WERI-Rb-1 (cell line): ENCODE results near the gene ZC3H7B.

Experiments used
- DNase-seq: peaks from one replicate; pipeline ENCODE4 v3.0.0-alpha.2; 2020
- H3K27ac ChIP-seq: fragments of 250-450 bp; sonication (Bioruptor Pico); 2 replicates; pipeline ENCODE4 v1.5.1; 2020; ENCODE audit warnings: mild to moderate bottlenecking, moderate library complexity
- H3K27me3 ChIP-seq: fragments of 250-450 bp; sonication (Bioruptor Pico); 2 replicates; pipeline ENCODE4 v1.5.1; 2021; ENCODE audit warnings: mild to moderate bottlenecking, low read depth, moderate library complexity; ENCODE audit not compliant: insufficient read depth, severe bottlenecking
- H3K36me3 ChIP-seq: fragments of 250-450 bp; sonication (Bioruptor Pico); 2 replicates; pipeline ENCODE4 v1.5.1; 2020; ENCODE audit warnings: mild to moderate bottlenecking, moderate library complexity
- H3K4me3 ChIP-seq: 2 replicates; pipeline ENCODE4 v1.5.1; 2011; ENCODE audit warnings: low read depth, mild to moderate bottlenecking, control low read depth, low read length
- H3K9me3 ChIP-seq: fragments of 250-450 bp; sonication (Bioruptor Pico); 2 replicates; pipeline ENCODE4 v1.5.1; 2021; ENCODE audit warnings: mild to moderate bottlenecking, moderate library complexity; ENCODE audit not compliant: severe bottlenecking
- TF ChIP-seq, protein P1 (sequence below): IDR thresholded peaks from 2 replicates; pipeline ENCODE4 v1.5.1; 2011; ENCODE audit warnings: low read depth, mild to moderate bottlenecking, control low read depth, inconsistent platforms, low read length

ZC3H7B gene

DNA sequence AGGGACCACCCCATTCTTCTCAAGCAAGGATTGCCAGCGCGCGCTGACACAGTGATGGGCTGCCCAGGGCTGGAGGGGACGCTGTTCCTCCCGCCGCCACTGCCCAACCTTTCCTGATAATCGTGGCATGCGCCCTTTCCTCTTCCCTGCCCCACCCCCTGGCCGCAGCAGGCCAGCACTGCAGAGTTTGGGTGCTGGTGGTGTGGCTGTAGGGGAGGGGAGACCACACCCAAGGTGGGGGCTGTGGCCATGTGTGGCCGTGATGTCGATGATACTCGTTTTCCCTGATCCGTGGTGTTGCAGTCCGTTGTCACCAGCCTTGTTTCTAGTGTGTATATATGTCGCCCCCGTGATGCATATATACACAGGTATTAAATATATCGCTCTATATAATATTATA lies 57.6 kb downstream of the ZC3H7B start:
- DNase-seq, result no peak
- Histone ChIP-seq H3K27ac (peak overlapping the region; percentile 21; the same call in 1 of the 2 replicates), H3K4me3 (no peak overlapping the region), H3K27me3 (no peaks in the 10 kb centered on the region), H3K36me3 (peaks cover 34% of the 10 kb centered on the region), H3K9me3 (no peaks in the 10 kb centered on the region)
- TF ChIP-seq, protein P1, sequence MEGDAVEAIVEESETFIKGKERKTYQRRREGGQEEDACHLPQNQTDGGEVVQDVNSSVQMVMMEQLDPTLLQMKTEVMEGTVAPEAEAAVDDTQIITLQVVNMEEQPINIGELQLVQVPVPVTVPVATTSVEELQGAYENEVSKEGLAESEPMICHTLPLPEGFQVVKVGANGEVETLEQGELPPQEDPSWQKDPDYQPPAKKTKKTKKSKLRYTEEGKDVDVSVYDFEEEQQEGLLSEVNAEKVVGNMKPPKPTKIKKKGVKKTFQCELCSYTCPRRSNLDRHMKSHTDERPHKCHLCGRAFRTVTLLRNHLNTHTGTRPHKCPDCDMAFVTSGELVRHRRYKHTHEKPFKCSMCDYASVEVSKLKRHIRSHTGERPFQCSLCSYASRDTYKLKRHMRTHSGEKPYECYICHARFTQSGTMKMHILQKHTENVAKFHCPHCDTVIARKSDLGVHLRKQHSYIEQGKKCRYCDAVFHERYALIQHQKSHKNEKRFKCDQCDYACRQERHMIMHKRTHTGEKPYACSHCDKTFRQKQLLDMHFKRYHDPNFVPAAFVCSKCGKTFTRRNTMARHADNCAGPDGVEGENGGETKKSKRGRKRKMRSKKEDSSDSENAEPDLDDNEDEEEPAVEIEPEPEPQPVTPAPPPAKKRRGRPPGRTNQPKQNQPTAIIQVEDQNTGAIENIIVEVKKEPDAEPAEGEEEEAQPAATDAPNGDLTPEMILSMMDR, result no peak

GRCh38 chr22:41359376-41359775 lies 58.1 kb downstream of the ZC3H7B start:
- H3K27ac ChIP-seq, result peak overlapping the region; percentile 21
- peaks cover 30% of the 10 kb centered on the region for H3K36me3 ChIP-seq
- TF ChIP-seq, protein P1, result no peak

DNA sequence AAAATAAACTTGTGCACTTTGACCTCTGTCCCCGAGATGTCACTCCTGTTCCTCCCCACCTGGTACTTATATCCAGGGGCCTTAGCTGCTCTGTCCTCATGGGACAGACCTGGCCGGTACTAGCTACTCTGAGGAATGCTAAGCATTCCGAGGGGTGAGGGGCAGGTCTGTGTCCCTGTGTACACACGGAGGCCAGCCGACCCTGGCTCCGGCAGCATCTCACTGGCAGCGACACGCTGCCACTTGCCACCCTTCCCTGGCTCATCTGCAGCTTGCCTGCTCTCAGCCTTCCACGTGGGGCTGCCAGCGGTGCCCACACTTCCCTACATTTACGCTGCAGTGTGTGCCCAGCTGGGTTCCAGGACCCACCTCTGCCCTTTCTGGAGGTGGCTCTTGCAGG lies 58.8 kb downstream of the ZC3H7B start:
- Histone ChIP-seq H3K9me3 (no peaks in the 10 kb centered on the region), H3K27ac (peak overlapping the region; percentile 40), H3K4me3 (no peak overlapping the region), H3K36me3 (peaks cover 23% of the 10 kb centered on the region), H3K27me3 (no peaks in the 10 kb centered on the region)
- TF ChIP-seq, protein P1, result no peak
- no peak for DNase-seq

More at GRCh38 chr22:41359376-41359775, 58.1 kb downstream of the ZC3H7B start:
- no peak overlapping the region for H3K4me3 ChIP-seq
- no peaks in the 10 kb centered on the region for H3K9me3 ChIP-seq
- DNase-seq, result no peak
- H3K27me3 ChIP-seq, result no peaks in the 10 kb centered on the region

DNA sequence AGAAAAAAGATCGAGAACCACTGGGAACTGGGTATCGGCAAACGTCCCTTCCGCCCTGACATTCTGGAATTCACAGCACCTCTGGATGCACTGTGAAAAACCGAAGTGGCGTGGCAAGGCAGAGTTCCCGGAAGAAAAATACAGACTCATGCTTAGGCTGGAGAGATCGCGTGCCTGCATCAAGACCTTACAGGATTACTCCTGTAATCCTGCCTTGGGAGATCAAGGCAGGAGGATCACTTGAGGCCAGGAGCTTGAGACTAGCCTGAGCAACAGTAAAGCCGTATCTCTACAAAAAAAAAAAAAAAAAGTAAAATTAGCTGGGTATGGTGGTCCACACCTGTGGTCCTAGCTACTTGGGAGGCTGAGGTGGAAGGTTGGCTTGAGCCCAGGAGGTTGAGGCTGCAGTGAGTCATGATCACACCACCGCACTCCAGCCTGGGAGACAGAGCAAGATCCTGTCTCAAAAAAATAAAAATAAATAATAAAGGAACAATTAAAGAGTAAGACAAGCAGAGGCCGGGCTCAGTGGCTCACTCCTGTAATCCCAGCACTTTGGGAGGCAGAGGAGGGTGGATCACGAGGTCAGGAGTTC lies 60.5 kb downstream of the ZC3H7B start:
- H3K27me3 ChIP-seq, result no peaks in the 10 kb centered on the region
- peak; percentile 79 for DNase-seq
- H3K9me3 ChIP-seq, result no peaks in the 10 kb centered on the region
- peak overlapping the region; percentile 93 for H3K27ac ChIP-seq
- peaks cover 10% of the 10 kb centered on the region for H3K36me3 ChIP-seq
- H3K4me3 ChIP-seq, result peak overlapping the region; percentile 18
- TF ChIP-seq, protein P1, result no peak

GRCh38 chr22:41362615-41363014 lies 61.3 kb downstream of the ZC3H7B start:
- DNase-seq, result no peak
- TF ChIP-seq, protein P1, result no peak
- Histone ChIP-seq H3K9me3 (no peaks in the 10 kb centered on the region), H3K27me3 (no peaks in the 10 kb centered on the region), H3K27ac (peak overlapping the region; percentile 93), H3K36me3 (peaks cover 5% of the 10 kb centered on the region), H3K4me3 (no peak overlapping the region)

GRCh38 chr22:41364233-41364632 lies 62.9 kb downstream of the ZC3H7B start:
- H3K27ac ChIP-seq, result 0 out of 2 replicates have a peak overlapping the region, but pooled peaks have one; percentile 23
- no peak overlapping the region for H3K4me3 ChIP-seq

More at GRCh38 chr22:41364233-41364632, 62.9 kb downstream of the ZC3H7B start:
- Histone ChIP-seq H3K9me3 (no peaks in the 10 kb centered on the region), H3K36me3 (no peaks in the 10 kb centered on the region), H3K27me3 (no peaks in the 10 kb centered on the region)
- TF ChIP-seq, protein P1, result no peak
- no peak for DNase-seq
